HL-60/S4 treated with phorbol 12-myristate 13-acetate at 8.2 ng/mL for 4 days and 3 days (cell line): ENCODE data around the gene NDUFA3.

Experiments used
- in situ Hi-C: fragments of 300-500 bp; cut with MboI; formaldehyde crosslinking; loops from 2 replicates; pipeline ENCODE4 v1.15.0; 2022; ENCODE audit warnings: low sequenced_read_pairs

The NDUFA3 gene

DNA sequence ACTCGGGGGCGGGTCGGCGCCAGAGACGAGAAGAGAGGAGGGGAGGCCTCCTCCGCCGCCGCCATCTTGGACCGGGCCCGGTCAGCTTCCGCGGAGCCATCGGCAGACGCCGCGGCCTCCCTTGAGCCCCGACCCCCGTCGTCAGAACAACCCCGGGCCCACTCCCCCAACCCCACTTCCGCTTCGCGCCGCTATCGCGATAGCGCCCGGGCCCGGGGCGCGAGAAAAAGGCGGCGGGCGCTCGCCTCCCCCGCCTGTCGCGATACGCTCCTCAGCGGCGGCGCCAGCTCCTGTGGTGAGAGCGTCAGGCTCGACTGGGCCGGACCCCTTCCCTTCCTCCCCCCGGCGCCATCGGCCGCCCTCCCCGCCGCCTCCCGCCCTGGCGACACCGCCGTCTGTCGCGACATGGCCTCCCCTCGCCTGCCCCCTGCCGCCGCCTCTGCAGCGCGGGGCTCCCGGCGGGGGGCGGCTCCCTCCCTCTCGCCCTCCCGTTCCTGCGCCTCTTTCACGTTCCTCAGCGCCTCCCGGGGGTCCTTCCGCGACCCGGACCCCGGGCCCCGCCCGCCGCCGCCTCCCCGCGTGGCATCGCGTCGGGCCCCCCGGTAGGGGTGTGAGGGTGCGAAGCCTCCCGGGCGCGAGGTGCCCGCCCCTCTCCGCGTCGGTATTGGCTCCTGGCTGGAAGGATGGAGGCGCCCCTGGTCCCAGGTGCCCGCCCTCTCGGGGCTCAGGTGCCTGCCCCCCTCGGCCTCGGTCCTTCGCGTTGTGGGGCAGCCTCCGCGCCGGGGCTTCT lies 35.2 kb downstream of the NDUFA3 start, which contains the start of gene CNOT3:
TSS of gene CNOT3 (plus strand) at position 64 of the 790 bp plus-strand sequence. CDS start 5,217 bp downstream, outside the sequence.
- in situ Hi-C loops: no loop called here

DNA sequence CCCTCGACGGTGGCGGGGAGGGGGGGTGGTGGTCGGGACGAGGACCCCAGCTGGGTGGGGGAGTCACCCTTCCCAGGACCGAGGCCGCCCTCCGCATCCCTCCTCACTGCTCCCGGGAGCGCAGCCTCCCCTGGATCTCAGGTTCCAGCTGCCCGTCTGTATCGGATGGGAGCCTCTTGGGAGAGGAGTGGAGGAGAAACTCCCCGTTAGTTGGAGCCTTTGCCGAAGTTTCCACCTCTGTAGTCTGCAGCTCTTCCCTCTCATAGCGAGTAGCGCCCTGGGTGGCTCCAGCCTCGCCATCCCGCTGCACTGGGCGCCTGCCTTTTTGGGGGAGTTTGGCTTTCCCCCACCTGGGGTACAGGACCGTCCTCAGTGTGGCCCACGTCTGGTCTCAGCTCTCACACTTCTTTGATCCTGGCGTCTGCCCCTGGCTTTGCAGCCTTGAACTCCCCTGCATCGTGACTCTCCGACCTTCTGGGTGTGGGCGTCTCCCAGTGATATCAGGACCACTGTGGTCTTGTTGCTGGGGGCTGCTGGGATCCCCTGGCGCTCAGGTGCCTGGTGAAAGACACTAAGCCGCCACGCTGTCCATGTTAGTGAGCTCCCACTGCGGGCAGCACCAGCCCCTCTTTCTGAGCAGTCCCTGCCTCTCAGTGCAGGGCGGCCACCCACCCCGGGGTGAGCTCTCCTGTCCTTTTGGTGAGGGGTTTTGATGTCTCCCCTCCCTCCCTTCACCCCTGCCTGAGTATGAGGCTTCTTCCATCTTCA lies 36.0 kb downstream of the NDUFA3 start:
- in situ Hi-C loops: no loop called here

DNA sequence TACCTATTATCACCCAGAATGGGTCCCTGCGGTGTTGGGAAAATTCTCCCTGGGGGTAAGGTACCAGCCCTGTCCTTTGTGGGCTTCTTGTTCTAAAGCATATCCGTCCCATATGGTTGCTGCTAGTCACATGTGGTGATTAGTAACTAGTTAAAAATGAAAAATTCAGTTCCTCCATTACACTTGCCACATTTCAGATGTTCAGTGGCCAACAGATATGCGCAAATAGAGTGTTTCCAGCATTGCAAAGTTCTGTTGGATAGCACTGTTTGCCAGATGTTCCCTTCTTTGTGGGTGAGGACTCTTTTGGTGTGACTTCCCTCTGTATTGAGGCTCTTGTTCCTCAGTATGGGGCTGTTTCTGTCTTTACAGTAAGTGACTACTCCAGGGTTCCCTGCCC lies 38.7 kb downstream of the NDUFA3 start:
- in situ Hi-C loops: no loop called here

- in situ Hi-C loops: no loop called here
Observed at GRCh38 chr19:54142166-54142780, 39.6 kb downstream of the NDUFA3 start.

DNA sequence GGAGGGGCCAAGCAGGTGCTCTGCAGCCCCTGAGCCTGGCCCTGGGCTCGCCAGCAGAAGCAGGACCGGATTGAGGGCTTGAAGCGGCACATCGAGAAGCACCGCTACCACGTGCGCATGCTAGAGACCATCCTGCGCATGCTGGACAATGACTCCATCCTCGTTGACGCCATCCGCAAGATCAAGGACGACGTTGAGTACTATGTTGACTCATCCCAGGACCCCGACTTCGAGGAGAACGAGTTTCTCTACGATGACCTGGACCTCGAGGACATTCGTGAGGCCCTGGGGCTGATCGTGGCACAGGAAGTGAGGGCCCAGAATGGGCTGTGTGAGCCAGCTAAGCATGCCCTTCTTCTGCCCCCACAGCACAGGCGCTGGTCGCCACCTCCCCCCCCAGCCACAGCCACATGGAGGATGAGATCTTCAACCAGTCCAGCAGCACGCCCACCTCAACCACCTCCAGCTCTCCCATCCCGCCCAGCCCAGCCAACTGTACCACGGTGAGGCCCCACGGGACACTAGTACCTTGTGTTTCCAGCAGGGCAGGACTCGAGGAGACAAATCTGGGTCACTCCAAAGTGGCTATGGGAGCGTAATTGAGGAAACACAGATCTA lies 43.0 kb downstream of the NDUFA3 start:
- in situ Hi-C loops: no loop called here

DNA sequence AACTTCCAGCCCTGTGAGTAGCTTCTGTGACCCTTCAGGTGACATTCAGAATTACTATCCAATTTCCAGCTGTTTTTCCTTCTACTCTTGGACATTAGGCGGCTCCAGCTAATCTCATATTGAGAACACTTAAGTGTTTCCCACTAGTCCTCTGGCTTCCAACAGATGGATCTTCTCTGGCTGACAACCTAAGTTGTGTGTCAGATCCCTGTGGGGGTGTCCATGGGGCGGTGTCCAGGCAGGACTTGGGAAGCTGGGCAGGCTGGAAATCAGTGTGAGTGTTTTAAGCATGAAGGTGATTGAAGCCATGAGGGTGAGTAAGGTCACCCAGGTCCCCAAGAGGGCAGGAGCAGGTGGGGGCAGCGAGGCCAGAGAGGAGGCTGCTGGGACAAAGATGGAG lies 45.0 kb downstream of the NDUFA3 start:
- in situ Hi-C loops: no loop called here

DNA sequence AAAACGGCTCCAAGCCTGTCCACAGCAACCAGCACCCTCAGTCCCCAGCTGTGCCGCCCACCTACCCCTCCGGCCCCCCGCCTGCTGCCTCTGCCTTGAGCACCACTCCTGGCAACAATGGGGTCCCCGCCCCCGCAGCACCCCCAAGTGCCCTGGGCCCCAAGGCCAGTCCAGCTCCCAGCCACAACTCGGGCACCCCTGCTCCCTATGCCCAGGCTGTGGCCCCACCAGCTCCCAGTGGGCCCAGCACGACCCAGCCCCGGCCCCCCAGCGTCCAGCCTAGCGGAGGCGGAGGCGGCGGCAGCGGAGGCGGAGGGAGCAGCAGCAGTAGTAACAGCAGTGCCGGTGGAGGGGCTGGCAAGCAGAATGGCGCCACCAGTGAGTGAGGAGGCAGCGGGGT lies 45.5 kb downstream of the NDUFA3 start:
- in situ Hi-C loops: no loop called here

- in situ Hi-C loops: no loop called here
Observed at GRCh38 chr19:54149021-54149812, 46.6 kb downstream of the NDUFA3 start.

DNA sequence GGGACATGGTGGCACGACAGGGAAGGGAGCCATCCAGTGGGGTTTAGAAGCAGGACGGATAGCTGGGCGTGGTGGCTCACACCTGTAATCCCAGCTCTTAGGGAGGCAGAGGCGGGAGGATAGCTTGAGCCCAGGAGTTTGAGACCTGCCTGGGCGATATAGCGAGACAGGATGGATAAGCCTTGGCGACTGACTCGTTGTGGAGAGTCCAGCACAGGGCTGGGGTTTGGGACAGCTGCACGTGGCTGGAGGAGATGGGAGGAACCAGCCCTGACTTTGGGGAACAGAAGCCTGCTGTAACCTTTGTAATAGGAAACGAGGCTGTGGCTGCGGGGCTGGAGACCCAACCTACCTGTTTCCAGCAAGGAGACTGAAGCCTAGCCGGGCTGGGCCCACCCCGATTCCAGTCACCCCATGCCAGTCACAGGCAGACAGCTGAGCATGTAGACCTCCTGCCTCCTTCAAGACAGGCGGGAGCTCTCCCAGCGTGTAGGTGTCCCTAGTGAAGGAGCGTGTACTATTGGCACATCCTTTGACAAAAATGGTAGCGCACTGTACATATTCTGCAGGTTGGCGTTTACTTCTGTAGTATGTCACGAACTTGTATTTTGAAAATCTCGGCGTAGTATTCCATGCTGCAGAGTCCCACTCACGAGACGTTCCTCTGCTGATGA lies 48.8 kb downstream of the NDUFA3 start:
- in situ Hi-C loops: no loop called here

DNA sequence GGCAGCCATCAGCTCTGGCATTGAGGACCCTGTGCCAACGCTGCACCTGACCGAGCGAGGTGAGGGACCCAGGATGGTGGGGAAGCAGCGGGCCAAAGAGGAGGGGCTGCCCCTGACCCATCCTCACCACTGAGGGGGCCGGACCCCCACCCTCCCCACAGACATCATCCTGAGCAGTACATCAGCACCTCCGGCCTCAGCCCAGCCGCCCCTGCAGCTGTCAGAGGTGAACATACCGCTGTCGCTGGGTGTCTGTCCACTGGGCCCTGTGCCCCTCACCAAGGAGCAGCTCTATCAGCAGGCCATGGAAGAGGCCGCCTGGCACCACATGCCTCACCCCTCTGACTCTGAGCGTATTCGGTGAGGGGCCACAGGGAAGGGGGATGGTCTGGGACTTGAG lies 49.6 kb downstream of the NDUFA3 start:
- in situ Hi-C loops: no loop called here

GRCh38 chr19:54152878-54153524 lies 50.3 kb downstream of the NDUFA3 start:
- in situ Hi-C loops: no loop called here

DNA sequence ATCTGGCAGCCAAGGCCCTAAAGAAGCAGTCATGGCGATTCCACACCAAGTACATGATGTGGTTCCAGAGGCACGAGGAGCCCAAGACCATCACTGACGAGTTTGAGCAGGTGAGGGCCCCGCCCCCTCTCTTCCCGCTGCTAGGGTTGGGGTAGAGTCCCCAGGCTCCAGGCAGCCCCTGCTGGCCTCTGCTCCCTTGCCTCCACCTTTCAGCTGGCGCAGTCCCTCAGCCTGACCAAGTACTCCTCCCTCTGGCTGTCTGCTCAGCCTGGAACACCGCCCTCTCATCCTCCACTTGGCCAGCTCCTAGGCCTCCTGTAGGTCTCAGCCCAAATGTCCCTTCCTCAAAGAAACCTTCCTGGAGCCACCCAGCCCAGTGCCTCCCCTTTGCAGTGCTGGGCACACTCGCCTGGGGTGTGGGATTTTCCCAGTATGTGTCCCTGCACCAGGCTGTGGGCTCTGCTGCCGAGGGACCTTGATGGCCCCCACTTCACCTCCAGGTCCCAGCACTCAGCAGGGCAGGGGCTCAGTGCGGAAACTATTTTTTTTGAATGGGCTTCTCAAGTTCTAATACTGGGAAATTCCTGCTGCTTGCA lies 51.2 kb downstream of the NDUFA3 start:
- in situ Hi-C loops: no loop called here

GRCh38 chr19:54154603-54155345 lies 52.1 kb downstream of the NDUFA3 start:
- in situ Hi-C loops: no loop called here

DNA sequence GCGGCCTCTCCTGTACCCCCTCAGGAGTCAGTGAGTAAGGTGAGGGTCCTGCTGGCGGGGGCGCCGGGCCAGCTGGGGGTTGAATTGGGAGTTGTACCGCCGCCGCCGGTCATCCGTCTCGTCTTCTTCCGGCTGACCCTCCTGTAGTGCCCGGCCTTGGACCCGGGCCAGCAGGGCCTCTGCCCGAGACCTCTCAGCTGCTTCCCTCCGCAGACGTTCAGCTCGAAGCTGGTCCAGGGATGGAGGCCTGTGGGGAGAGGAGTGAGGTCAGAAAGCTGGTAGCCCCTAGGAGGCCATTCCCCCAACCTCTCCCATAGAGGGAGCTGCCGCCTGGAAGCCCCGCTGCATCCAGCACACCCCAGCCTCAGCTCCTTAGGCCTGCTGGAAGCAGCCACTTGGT lies 53.0 kb downstream of the NDUFA3 start:
- in situ Hi-C loops: no loop called here

GRCh38 chr19:54156490-54156889 lies 53.8 kb downstream of the NDUFA3 start:
- in situ Hi-C loops: no loop called here

DNA sequence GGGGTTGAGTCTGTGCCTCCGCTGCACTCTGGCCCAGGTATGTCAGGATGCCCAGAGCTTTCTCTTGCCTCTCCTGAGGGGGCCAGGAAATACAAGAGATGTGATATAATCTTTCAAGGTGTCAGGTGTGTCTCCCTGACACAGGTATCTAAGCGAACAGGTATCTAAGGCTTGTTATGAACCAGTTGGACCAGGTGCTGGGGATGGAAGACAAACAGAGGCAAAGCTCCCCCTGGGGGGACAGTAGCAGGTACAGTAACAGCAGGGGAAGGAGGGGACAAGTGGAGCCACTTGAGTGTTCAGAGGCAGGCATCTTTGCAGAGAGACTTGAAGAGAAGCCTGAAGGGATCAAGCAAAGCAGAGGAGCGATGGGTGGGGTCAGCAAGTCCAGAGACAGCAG lies 54.3 kb downstream of the NDUFA3 start:
- in situ Hi-C loops: no loop called here
